Measurements from ENCODE around the gene LRRN3.
"Not testable (repeated sequence)": the region's sequence is repeated elsewhere in the genome, so short reads cannot be mapped to it uniquely, and the experiment has no call there.

The LRRN3 gene

DNA sequence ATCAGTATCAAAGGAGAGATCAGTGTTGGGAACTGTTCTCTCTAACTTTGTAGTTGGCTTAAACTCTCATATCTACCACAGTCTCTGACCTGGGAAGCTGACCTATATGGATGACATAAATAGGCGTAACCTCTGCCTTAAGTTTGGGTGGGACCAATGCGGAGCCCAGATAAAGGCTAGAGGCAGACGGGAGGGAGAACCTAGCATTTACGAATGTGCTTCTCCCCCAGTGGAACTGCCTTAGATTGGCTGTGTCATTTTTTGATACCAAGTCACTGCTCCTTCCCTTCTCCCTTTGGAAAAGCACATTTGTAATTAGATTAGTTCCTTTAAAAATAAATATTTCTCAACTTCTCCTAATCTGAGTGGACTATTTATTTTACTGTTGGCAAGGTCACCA lies 23.7 kb upstream of the LRRN3 start:
- TF ChIP-seq, protein P1, sequence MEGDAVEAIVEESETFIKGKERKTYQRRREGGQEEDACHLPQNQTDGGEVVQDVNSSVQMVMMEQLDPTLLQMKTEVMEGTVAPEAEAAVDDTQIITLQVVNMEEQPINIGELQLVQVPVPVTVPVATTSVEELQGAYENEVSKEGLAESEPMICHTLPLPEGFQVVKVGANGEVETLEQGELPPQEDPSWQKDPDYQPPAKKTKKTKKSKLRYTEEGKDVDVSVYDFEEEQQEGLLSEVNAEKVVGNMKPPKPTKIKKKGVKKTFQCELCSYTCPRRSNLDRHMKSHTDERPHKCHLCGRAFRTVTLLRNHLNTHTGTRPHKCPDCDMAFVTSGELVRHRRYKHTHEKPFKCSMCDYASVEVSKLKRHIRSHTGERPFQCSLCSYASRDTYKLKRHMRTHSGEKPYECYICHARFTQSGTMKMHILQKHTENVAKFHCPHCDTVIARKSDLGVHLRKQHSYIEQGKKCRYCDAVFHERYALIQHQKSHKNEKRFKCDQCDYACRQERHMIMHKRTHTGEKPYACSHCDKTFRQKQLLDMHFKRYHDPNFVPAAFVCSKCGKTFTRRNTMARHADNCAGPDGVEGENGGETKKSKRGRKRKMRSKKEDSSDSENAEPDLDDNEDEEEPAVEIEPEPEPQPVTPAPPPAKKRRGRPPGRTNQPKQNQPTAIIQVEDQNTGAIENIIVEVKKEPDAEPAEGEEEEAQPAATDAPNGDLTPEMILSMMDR (conservative IDR thresholded peaks at IDR 0.05; ENCODE audit: low read depth, low read length), result no peak
- H3K4me3 ChIP-seq (ENCODE audit: low read length), result no peak overlapping the region
- DNase-seq (ENCODE audit: low read depth), result no peak

DNA sequence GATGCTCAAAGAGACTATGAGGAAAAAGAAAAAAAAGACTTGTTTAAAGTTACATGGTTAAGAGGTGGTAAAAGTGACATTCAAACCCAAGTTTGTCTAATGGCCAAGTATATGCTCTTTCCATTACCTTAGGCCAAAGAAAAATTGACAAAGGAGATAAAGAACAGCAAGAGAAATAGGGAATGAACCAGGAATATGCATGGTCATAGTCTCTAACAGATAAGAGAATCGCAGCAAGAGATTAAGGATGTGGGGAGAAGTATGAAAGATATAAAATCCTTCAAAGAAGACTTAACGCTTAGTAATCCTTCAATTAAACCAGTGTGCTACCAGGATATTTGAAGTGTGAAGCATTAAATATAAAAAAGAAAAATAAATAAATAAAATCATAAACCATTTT lies 23.2 kb upstream of the LRRN3 start:
- no peak overlapping the region for H3K4me3 ChIP-seq (ENCODE audit: low read length)
- TF ChIP-seq, protein P1 (conservative IDR thresholded peaks at IDR 0.05; ENCODE audit: low read depth, low read length), result no peak

DNA sequence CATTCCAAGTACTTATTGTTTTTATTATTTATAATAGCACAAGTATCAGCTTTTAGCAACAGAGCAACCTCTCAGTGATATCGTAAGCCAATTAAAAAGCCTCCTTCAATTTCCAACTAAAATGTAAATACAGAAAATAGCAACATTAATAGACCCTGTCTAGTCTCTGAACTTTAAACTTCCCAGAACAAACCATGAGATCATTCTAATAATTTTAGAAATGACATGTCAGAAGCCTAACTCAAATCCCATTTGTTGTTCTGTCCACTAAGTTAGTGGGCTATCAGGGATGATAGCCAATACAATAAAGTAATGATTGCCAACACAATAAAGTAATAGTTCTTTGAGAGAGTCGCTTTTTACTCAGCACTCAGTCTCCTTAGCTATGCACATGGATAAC lies 22.3 kb upstream of the LRRN3 start:
- TF ChIP-seq, protein P1 (conservative IDR thresholded peaks at IDR 0.05; ENCODE audit: low read depth, low read length), result no peak
- no peak overlapping the region for H3K4me3 ChIP-seq (ENCODE audit: low read length)
- no peak for DNase-seq (ENCODE audit: low read depth)

More for the DNA sequence above, 23.2 kb upstream of the LRRN3 start:
- DNase-seq (ENCODE audit: low read depth), result no peak

DNA sequence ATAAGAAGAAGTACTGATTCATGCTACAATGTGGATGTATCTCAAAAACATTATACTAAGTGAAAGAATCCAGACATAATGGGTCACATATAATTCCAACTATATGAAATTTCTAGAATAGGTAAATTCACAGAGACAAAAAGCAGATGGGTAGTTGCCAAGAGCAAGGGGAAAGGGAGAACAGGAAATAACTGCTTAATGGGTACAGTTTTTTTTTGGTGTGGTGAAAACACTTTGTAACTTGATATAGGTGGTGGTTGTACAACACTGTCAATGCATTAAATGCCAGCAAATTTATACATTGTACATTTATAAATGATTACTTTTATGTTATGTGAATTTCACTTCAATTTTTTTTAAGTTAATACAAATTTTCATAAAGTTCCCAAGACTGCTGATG lies 19.4 kb upstream of the LRRN3 start:
- H3K4me3 ChIP-seq (ENCODE audit: low read length), result no peak overlapping the region
- DNase-seq (ENCODE audit: low read depth), result no peak
- TF ChIP-seq, protein P1 (conservative IDR thresholded peaks at IDR 0.05; ENCODE audit: low read depth, low read length), result no peak

DNA sequence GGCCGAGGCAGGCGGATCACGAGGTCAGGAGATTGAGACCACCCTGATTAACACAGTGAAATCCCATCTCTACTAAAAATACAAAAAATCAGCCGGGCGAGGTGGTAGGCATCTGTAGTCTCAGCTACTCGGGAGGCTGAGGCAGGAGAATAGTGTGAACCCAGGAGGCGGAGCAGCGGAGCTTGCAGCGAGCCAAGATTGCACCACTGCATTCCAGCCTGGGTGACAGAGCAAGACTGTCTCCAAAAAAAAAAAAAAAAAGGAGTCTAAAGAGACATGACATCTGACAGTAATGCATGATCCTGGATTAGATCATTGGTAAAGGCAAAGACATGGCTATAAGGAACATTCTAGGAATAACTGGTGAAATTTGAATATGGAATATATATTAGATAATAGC lies 18.3 kb upstream of the LRRN3 start:
- DNase-seq (ENCODE audit: low read depth); H3K4me3 ChIP-seq (ENCODE audit: low read length): not testable (repeated sequence)

DNA sequence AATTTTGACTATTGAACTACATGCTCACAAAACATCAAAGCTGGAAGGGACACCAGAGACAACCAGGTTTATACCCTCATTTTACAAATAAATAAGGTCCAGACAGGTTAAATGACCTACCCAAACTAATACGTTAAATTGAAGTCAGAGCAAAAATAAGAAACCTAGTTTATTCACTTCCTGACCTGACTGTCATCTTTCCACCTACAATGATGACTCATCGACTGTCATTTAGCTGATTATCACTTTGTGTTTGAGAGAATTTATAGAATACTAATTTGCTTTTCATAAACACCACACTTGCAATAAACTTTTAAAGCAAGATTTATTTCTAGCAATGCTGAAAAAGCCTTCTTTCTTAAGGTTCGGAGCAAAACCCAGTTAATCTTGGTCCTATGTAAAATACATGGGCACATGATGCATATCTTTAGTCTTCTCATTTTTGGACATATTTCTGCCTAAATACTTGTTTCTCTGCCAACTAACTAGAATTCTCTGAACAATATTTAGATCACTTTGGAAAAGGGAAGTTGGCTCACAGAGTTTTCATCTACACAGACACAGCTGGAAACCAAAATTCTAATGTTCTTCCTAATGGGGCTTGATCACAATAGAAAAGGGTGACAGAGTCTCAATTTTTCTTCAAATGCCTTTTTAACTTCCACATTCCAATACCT lies 16.7 kb upstream of the LRRN3 start:
- DNase-seq (ENCODE audit: low read depth), result no peak
- H3K4me3 ChIP-seq (ENCODE audit: low read length), result no peak overlapping the region
- TF ChIP-seq, protein P1 (conservative IDR thresholded peaks at IDR 0.05; ENCODE audit: low read depth, low read length), result no peak

DNA sequence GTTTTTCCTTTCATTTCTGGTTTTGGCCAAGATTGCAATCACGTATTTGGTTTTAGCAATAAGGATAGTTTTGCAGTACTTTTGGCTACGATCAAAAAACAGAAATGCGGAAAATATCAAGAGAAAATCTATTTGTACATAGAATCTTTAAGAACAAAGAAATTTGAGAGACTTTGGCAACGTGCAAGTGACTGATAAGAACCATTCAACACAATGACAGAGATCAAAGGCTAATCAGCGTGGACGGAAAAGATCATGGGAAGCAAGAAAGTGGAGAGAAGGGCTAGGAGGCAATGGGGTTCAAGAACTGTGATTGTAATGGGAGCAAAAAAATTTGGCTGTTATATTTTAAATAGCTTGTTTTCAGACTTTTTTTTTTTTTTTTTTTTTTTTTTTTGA lies 16.2 kb upstream of the LRRN3 start:
- DNase-seq (ENCODE audit: low read depth), result no peak
- H3K4me3 ChIP-seq (ENCODE audit: low read length), result no peak overlapping the region
- TF ChIP-seq, protein P1 (conservative IDR thresholded peaks at IDR 0.05; ENCODE audit: low read depth, low read length), result no peak
